Muscle of back (tissue), 11 donors: Measurements from ENCODE around the gene EMX2. TPM values are rescaled to one million over a fixed set of nuclear protein-coding genes. Genes with fewer than 3 reads are reported as not detected.

ENCODE experiments used
- DNase-seq, 3 donors: peaks; one replicate each; pipeline versions ENCODE4 v3.0.0 to v3.0.0-alpha.2; 2013
- polyA plus RNA-seq, 10 donors: library from polyadenylated mRNA; unstranded; fragments of 120-200 nt; gene quantifications; one replicate each; pipeline ENCODE4 v1.2.1, GENCODE V29; 2013; ENCODE audit not compliant: insufficient read length in 10 of 10

The EMX2 gene
- polyA plus RNA-seq, 10 donors: 11.0 to 25.7 (median 14.2) TPM

- no peak for DNase-seq
These were observed 52.2 kb downstream of the EMX2 start for GRCh38 chr10:117594722-117595121.

DNA sequence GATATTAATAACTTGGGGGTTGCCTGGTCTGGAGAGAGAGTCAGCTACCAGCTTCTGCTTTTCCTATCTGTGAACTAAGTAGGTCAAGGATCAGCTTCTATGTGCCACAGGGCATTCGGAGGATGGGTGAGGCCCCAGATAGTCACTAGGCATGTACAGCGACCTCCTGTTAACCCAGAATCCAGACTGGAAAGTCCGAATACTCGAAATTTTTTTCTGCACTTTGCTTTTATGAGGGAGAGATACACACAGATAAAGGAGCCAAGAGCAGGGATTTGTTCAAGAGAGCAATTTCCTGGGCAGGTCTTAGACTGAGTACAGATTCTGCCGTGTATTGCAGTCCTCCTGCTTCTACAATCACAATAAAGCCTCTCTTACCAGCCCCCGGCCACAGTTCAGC lies 54.2 kb downstream of the EMX2 start:
- no peak for DNase-seq

GRCh38 chr10:117597216-117597615 lies 54.7 kb downstream of the EMX2 start:
- DNase-seq: no peak

Other genes with a start within 250 kb of the EMX2 start
- gene PDZD8, start 167.3 kb upstream of the EMX2 start, polyA plus RNA-seq: 10 to 100 TPM; 13.6 to 19.7 (median 17.1) TPM